ENCODE measurements around the gene MAST2. TPM values are rescaled to one million over a fixed set of nuclear protein-coding genes. Genes with fewer than 3 reads are reported as not detected.

Gene MAST2
- total and polyA plus RNA-seq, 2 donors (not counting 3 experiments of a cell fraction or from before 2014, with no cell fraction given) = 25.0 to 41.2 TPM

DNA sequence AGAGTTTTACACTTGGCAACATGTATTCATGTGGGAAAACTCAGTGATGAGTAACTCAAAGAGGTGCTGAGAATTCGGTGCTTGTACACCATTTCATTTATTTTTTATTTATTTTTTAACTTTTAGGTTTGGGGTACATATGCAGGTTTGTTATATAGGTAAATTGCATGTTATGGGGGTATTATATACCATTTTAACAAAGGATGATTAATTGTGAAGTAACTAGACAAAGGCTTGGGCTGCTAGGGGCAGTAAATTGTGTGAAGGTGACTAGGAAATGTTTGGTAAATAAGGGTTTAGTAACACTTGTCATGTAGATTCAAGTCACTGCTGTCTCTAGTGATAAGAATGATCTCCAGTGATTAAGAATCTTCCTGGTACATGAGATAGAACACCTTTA is 139.0 kb downstream of the MAST2 start:
- Histone ChIP-seq H3K79me2 (ENCODE audit: control insufficient read depth, insufficient read depth, low read length) (peaks cover 9% of the 10 kb centered on the region), H3K4me2 (ENCODE audit: insufficient read depth, low read length) (no peak overlapping the region), H3K9me1 (replicated peaks; ENCODE audit: control insufficient read depth, extremely low read depth, insufficient read depth, low read length) (no peaks in the 10 kb centered on the region), H3K27ac (ENCODE audit: insufficient read depth, low read depth, low read length) (no peak overlapping the region), H3K27me3 (ENCODE audit: control insufficient read depth in 2 of 2, insufficient read depth in 2 of 2, low read length in 2 of 2) (no peaks in the 10 kb centered on the region), H2AFZ (ENCODE audit: low read depth, low read length) (no peak overlapping the region), H3K4me1 (ENCODE audit: control insufficient read depth, extremely low read depth, insufficient read depth, low read length) (peaks cover 11% of the 10 kb centered on the region), H3K9me3 (replicated peaks; ENCODE audit: control insufficient read depth, insufficient read depth, low read length) (no peaks in the 10 kb centered on the region), H3K4me3 (replicated peaks in 1 of 3; ENCODE audit: insufficient read depth in 1 of 3, low read depth in 1 of 3, low read length in 3 of 3) (no peak overlapping the region), H4K20me1 (replicated peaks; ENCODE audit: control insufficient read depth, extremely low read depth, insufficient read depth, low read length) (no peaks in the 10 kb centered on the region), H3K9ac (replicated peaks; ENCODE audit: extremely low read depth, insufficient read depth, low read length) (no peak overlapping the region), H3K36me3 (ENCODE audit: control insufficient read depth in 2 of 2, extremely low read depth in 1 of 2, insufficient read depth in 2 of 2, low read length in 2 of 2) (no peaks in the 10 kb centered on the region)
- intact Hi-C loops (cut with micrococcal nuclease) = no loop called here
- no peak for TF ChIP-seq MYC (IDR thresholded peaks at IDR 0.05; ENCODE audit: low read depth, low read length)
- TF ChIP-seq POLR2AphosphoS5 (IDR thresholded peaks at IDR 0.05; ENCODE audit: insufficient read depth, low read depth, low read length) = no peak
- no peak for TF ChIP-seq POLR2A (IDR thresholded peaks at IDR 0.05; ENCODE audit: low read depth, low read length)
- no peak for TF ChIP-seq GATA2 (IDR thresholded peaks at IDR 0.05; ENCODE audit: insufficient read depth, insufficient read length, low read depth, low read length)
- no peak for TF ChIP-seq MAX (IDR thresholded peaks at IDR 0.05; ENCODE audit: insufficient read depth, insufficient read length)
- no peak for TF ChIP-seq EZH2 (IDR thresholded peaks at IDR 0.05; ENCODE audit: borderline replicate concordance, low read depth, low read length, severe bottlenecking)
- TF ChIP-seq FOS (IDR thresholded peaks at IDR 0.05; ENCODE audit: borderline replicate concordance, insufficient read depth, low read length) = no peak
- no peak for TF ChIP-seq JUN (IDR thresholded peaks at IDR 0.05; ENCODE audit: borderline replicate concordance, insufficient read depth, insufficient read length, low read depth)
- TF ChIP-seq CTCF (IDR thresholded peaks at IDR 0.05; ENCODE audit: extremely low read depth in 1 of 2, insufficient read depth in 1 of 2, low read depth in 1 of 2, low read length in 2 of 2) = no peak
- no TSS peak for BruUV-seq (replicated peaks)
- POLR2A ChIA-PET = no interaction called here
- DNase-seq (ENCODE audit: low read depth, low spot score) = no peak
- dilution Hi-C loops (cut with MboI; ENCODE audit: extremely low pct_ligation_motif_present, low sequenced_read_pairs) = no loop called here
- FAIRE-seq = no peak
- CTCF ChIA-PET = no interaction called here

Data from endothelial cell of umbilical vein (primary cell).